HUES48 (cell line): ENCODE data around the gene CHAC1.
A peak's percentile ranks its signal among the peaks of the same experiment; 100 is the strongest.

Experiments used
- H3K27ac ChIP-seq: one replicate; pipeline ENCODE4 v1.7.0; 2013; ENCODE audit warnings: low read depth, low read length, inconsistent platforms
- H3K27me3 ChIP-seq: 2 replicates; pipeline ENCODE4 v1.6.1; 2013; ENCODE audit warnings: mild to moderate bottlenecking, low read length; ENCODE audit not compliant: control insufficient read depth, insufficient read depth
- H3K36me3 ChIP-seq: 2 replicates; pipeline ENCODE4 v1.6.1; 2013; ENCODE audit warnings: low read length; ENCODE audit not compliant: control insufficient read depth, insufficient read depth
- H3K4me1 ChIP-seq: 2 replicates; pipeline ENCODE4 v1.6.1; 2013; ENCODE audit warnings: mild to moderate bottlenecking, low read length; ENCODE audit not compliant: control insufficient read depth, insufficient read depth
- H3K4me3 ChIP-seq: 2 replicates; pipeline ENCODE4 v1.5.1; 2013; ENCODE audit warnings: mild to moderate bottlenecking, low read depth, low read length
- H3K9ac ChIP-seq: 2 replicates; pipeline ENCODE4 v1.6.1; 2013; ENCODE audit warnings: mild to moderate bottlenecking, low read depth, low read length, moderate library complexity
- H3K9me3 ChIP-seq: 2 replicates; pipeline ENCODE4 v1.6.1; 2013; ENCODE audit warnings: low read length; ENCODE audit not compliant: control insufficient read depth, insufficient read depth

CHAC1 gene

DNA sequence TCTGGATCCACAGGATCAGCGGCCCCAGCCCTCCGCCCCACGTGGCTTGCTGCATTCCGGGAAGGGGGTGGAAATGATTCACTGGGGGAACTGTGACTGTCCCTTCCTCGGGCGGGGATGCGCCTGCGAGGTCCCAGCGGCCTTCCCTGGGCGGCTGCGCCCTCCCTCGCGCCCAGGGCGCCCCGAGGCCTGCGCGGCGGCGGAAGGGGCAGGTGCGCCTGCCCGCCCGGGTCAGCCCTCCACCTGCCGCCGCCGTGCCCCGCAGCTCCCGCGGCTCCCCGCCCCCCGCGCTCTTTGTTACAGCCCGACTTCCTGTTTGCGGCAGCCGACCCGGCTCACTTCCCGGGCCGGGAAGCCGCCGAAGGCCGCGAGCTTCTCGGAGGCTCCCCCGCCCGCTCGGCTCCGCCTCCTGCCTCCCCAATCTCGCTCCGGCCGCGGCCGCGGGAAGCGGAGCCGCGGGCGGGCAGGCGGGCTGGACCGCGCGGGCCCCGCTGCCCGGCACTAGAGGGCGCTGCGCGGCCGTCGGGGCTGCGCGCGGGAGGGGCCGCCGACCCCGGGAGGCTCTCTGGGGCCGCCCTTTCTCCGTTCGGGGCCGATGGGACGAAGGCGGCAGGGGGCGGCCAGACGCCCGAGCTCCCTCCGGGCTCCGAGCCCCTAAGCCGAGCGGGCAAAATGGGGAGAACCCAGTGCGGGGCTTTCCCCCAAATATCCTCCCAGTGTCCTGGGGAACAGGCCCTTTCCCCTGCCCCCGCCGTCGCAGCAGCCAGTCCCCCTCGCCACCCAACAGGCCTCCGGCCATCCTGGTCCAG lies 11.5 kb upstream of the CHAC1 start:
- Histone ChIP-seq H3K9ac (peak overlapping the region; percentile 79), H3K27me3 (peaks cover 24% of the 10 kb centered on the region), H3K4me3 (peak overlapping the region; percentile 58), H3K27ac (peak overlapping the region; percentile 38), H3K9me3 (no peaks in the 10 kb centered on the region), H3K36me3 (no peaks in the 10 kb centered on the region), H3K4me1 (peaks cover 19% of the 10 kb centered on the region)

DNA sequence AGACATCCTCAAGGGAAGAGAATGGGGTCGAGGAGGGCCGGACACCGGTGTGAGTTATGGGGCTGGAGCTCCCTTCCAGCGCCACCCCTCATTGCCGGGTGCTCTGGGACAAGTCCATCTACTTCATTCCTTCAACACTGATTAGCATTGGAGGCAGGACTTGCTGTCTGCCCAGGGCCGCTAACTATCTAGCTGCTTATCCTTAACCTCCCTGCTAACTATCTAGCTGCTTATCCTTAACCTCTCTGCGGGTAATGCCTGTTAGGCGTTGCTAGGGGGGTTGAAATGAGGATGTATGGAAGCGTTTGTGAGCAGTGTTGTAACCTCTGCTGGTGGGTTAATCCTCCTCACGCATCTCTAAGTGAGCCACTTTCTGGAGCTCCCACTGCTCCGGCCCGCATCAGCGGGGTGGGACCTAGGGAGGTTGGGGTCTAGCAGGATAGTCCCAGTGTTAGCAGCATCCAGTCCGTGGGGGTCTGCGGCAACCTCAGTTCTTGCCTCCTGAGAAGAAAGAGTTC lies 10.9 kb upstream of the CHAC1 start:
- H3K9me3 ChIP-seq: no peaks in the 10 kb centered on the region
- peaks cover 19% of the 10 kb centered on the region for H3K4me1 ChIP-seq
- no peak overlapping the region for H3K27ac ChIP-seq
- H3K27me3 ChIP-seq: peaks cover 24% of the 10 kb centered on the region
- H3K4me3 ChIP-seq: peak overlapping the region; percentile 58
- H3K9ac ChIP-seq: peak overlapping the region; percentile 51; the same call in 1 of the 2 replicates
- H3K36me3 ChIP-seq: no peaks in the 10 kb centered on the region

GRCh38 chr15:40942878-40943277 lies 10.4 kb upstream of the CHAC1 start:
- H3K4me3 ChIP-seq: no peak overlapping the region
- no peak overlapping the region for H3K27ac ChIP-seq
- no peaks in the 10 kb centered on the region for H3K9me3 ChIP-seq
- peaks cover 24% of the 10 kb centered on the region for H3K27me3 ChIP-seq
- peaks cover 19% of the 10 kb centered on the region for H3K4me1 ChIP-seq
- no peaks in the 10 kb centered on the region for H3K36me3 ChIP-seq
- H3K9ac ChIP-seq: no peak overlapping the region

DNA sequence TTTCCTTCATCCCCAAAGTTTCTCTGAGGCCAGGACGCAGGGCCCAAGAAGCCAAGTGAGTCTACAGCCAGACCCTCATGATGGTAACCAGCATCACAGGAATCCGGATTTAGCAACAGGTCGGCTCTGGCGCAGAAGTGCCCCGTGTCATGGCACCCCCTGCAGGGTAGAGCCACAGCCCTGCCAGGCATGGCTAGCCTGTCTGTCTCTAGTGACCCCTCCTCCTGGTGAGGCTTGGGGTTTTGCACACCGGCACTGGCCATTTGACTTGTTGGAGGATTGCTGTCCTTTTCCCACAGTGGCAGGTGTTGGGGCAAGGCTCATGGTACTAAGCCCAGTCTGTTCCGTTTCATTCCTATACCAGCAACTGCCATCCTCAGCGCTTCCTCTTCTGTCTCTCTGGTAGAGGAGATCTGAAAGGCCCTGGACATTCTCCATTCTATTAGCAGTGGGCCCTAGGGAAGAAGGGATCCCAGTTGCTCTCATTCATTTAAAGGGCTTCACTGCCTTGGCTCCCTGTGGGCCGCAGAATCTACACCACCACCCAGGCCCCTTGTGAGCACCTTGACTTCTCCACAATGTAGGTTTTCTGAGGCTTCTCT lies 9.4 kb upstream of the CHAC1 start:
- H3K36me3 ChIP-seq: no peaks in the 10 kb centered on the region
- H3K27ac ChIP-seq: no peak overlapping the region
- H3K9me3 ChIP-seq: no peaks in the 10 kb centered on the region
- H3K9ac ChIP-seq: no peak overlapping the region
- H3K27me3 ChIP-seq: peaks cover 24% of the 10 kb centered on the region
- peaks cover 25% of the 10 kb centered on the region for H3K4me1 ChIP-seq
- no peak overlapping the region for H3K4me3 ChIP-seq

DNA sequence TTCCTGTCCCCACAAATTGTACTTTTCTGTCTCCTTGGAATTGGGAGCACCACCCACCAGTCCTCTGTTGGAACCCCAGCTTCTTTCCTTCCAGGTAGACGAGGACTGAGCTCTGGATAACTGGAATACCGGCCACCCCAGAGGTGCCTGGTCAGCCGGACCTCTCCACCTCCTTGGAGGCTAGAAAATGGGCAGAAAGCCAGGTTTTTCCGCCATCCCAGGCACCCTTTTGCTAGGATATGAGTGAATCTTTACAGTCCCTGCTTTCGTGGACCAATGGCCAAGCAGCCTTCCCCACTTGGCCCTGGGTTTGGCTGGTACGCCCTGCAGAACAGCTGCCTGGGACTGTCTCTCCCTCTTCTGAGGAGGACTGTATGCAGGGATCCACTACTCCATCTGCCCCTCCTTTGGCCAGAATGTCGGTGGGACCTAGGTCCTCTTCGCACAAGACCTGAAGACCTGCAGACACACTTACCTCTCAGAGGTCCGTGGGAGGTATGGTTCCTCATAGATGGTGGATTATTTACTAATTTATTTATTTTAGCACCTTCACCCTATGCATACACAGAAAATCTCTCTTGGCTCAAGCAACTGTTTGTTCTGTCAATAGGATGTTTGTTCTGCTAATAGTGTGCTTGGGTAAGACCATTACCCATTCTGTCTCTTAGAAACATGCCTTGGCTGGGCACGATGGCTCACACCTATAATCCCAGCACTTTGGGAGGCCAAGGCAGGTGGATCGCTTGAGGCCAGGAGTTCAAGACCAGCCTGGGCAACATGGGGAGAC lies 8.6 kb upstream of the CHAC1 start:
- H3K4me3 ChIP-seq: no peak overlapping the region
- no peaks in the 10 kb centered on the region for H3K9me3 ChIP-seq
- no peaks in the 10 kb centered on the region for H3K36me3 ChIP-seq
- no peak overlapping the region for H3K27ac ChIP-seq
- peaks cover 24% of the 10 kb centered on the region for H3K27me3 ChIP-seq
- peaks cover 32% of the 10 kb centered on the region for H3K4me1 ChIP-seq
- no peak overlapping the region for H3K9ac ChIP-seq

- Histone ChIP-seq H3K4me1 (peaks cover 22% of the 10 kb centered on the region), H3K27me3 (no peaks in the 10 kb centered on the region), H3K27ac (no peak overlapping the region), H3K9ac (no peak overlapping the region), H3K4me3 (no peak overlapping the region), H3K36me3 (no peaks in the 10 kb centered on the region), H3K9me3 (no peaks in the 10 kb centered on the region)
These were observed 4.4 kb upstream of the CHAC1 start for GRCh38 chr15:40948706-40949473.

GRCh38 chr15:40949756-40950207 lies 3.5 kb upstream of the CHAC1 start:
- Histone ChIP-seq H3K9ac (no peak overlapping the region), H3K9me3 (no peaks in the 10 kb centered on the region), H3K4me3 (no peak overlapping the region), H3K27me3 (no peaks in the 10 kb centered on the region), H3K4me1 (peaks cover 22% of the 10 kb centered on the region), H3K27ac (no peak overlapping the region), H3K36me3 (0 out of 2 replicates have a peak, but pooled peaks cover under 1% of the 10 kb centered on the region)

- no peak overlapping the region for H3K9ac ChIP-seq
- H3K27ac ChIP-seq: no peak overlapping the region
- H3K9me3 ChIP-seq: no peaks in the 10 kb centered on the region
- H3K27me3 ChIP-seq: no peaks in the 10 kb centered on the region
- peaks cover 22% of the 10 kb centered on the region for H3K4me1 ChIP-seq
- H3K4me3 ChIP-seq: no peak overlapping the region
- peaks cover 21% of the 10 kb centered on the region for H3K36me3 ChIP-seq
These were observed 1.5 kb upstream of the CHAC1 start for GRCh38 chr15:40951764-40952163.

- H3K9me3 ChIP-seq: no peaks in the 10 kb centered on the region
- H3K4me3 ChIP-seq: peak overlapping the region; percentile 86
These were observed 870 bp upstream of the CHAC1 start for GRCh38 chr15:40952301-40952900.

GRCh38 chr15:40953713-40954074 lies 423 bp downstream of the CHAC1 start:
- Histone ChIP-seq H3K9me3 (no peaks in the 10 kb centered on the region), H3K4me3 (peak overlapping the region; percentile 86), H3K27ac (peak overlapping the region; percentile 59), H3K9ac (peak overlapping the region; percentile 85), H3K27me3 (no peaks in the 10 kb centered on the region), H3K4me1 (peaks cover 18% of the 10 kb centered on the region), H3K36me3 (peaks cover 24% of the 10 kb centered on the region)

More at GRCh38 chr15:40952301-40952900, 870 bp upstream of the CHAC1 start:
- Histone ChIP-seq H3K27ac (peak overlapping the region; percentile 93), H3K4me1 (peaks cover 22% of the 10 kb centered on the region), H3K9ac (peak overlapping the region; percentile 90), H3K36me3 (peaks cover 24% of the 10 kb centered on the region), H3K27me3 (no peaks in the 10 kb centered on the region)
